ENCODE results near the gene RGS6. TPM values are rescaled to one million over a fixed set of nuclear protein-coding genes. Genes with fewer than 3 reads are reported as not detected.

The RGS6 gene
- total RNA-seq, 1 donor from 2014 or later, result 0.34 TPM

GRCh38 chr14:72513965-72514659 is 581.9 kb downstream of the RGS6 start:
- no peak overlapping the region for H3K4me3 Mint-ChIP-seq (ENCODE audit: unreplicated experiment)
- no peaks in the 10 kb centered on the region for H3K36me3 Mint-ChIP-seq (ENCODE audit: low read depth, unreplicated experiment)
- Histone ChIP-seq H3K4me1 (ENCODE audit: insufficient read depth, low read length) (peaks cover 20% of the 10 kb centered on the region), H3K27ac (ENCODE audit: low read depth, low read length) (no peak overlapping the region), H3K9me3 (ENCODE audit: insufficient read depth, low read depth, low read length) (no peaks in the 10 kb centered on the region), H3K9ac (ENCODE audit: low read length) (peak overlapping the region; percentile 25), H3K36me3 (ENCODE audit: insufficient read depth, low read length) (no peaks in the 10 kb centered on the region), H3K4me2 (ENCODE audit: low read length) (no peak overlapping the region), H3K27me3 (ENCODE audit: insufficient read depth, low read length) (peaks cover 16% of the 10 kb centered on the region), H4K20me1 (ENCODE audit: insufficient read depth, low read length) (no peaks in the 10 kb centered on the region), H3K79me2 (ENCODE audit: insufficient read depth, low read length) (no peaks in the 10 kb centered on the region), H2AFZ (ENCODE audit: low read depth, low read length) (peak overlapping the region; percentile 55), H3K4me3 (ENCODE audit: insufficient read depth, low read depth, low read length) (no peak overlapping the region)
- H3K9me3 Mint-ChIP-seq (ENCODE audit: unreplicated experiment), result peaks cover 2% of the 10 kb centered on the region
- DNase-seq (ENCODE audit: low read depth), result peak; percentile 36
- H3K27ac Mint-ChIP-seq (ENCODE audit: unreplicated experiment), result no peak overlapping the region
- H3K27me3 Mint-ChIP-seq (ENCODE audit: low read depth, unreplicated experiment), result peaks cover 20% of the 10 kb centered on the region
- peaks cover 23% of the 10 kb centered on the region for H3K4me1 Mint-ChIP-seq (ENCODE audit: low read depth, unreplicated experiment)
- FAIRE-seq, result no peak
- TF ChIP-seq, protein P1, sequence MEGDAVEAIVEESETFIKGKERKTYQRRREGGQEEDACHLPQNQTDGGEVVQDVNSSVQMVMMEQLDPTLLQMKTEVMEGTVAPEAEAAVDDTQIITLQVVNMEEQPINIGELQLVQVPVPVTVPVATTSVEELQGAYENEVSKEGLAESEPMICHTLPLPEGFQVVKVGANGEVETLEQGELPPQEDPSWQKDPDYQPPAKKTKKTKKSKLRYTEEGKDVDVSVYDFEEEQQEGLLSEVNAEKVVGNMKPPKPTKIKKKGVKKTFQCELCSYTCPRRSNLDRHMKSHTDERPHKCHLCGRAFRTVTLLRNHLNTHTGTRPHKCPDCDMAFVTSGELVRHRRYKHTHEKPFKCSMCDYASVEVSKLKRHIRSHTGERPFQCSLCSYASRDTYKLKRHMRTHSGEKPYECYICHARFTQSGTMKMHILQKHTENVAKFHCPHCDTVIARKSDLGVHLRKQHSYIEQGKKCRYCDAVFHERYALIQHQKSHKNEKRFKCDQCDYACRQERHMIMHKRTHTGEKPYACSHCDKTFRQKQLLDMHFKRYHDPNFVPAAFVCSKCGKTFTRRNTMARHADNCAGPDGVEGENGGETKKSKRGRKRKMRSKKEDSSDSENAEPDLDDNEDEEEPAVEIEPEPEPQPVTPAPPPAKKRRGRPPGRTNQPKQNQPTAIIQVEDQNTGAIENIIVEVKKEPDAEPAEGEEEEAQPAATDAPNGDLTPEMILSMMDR (IDR thresholded peaks at IDR 0.05; ENCODE audit: insufficient read depth, low read depth, low read length), result peak; percentile 92
- TF ChIP-seq EZH2 (IDR thresholded peaks at IDR 0.05; ENCODE audit: insufficient read depth, low read length), result no peak

GRCh38 chr14:72514660-72515025 is 582.4 kb downstream of the RGS6 start:
- no peaks in the 10 kb centered on the region for H3K9me3 ChIP-seq (ENCODE audit: insufficient read depth, low read depth, low read length)
- no peak overlapping the region for H2AFZ ChIP-seq (ENCODE audit: low read depth, low read length)
- H3K4me2 ChIP-seq (ENCODE audit: low read length), result no peak overlapping the region
- Mint-ChIP-seq H3K36me3 (ENCODE audit: low read depth, unreplicated experiment) (no peaks in the 10 kb centered on the region), H3K9me3 (ENCODE audit: unreplicated experiment) (peaks cover 2% of the 10 kb centered on the region), H3K4me1 (ENCODE audit: low read depth, unreplicated experiment) (peaks cover 28% of the 10 kb centered on the region), H3K27ac (ENCODE audit: unreplicated experiment) (no peak overlapping the region), H3K27me3 (ENCODE audit: low read depth, unreplicated experiment) (peaks cover 16% of the 10 kb centered on the region), H3K4me3 (ENCODE audit: unreplicated experiment) (no peak overlapping the region)
- H3K4me1 ChIP-seq (ENCODE audit: insufficient read depth, low read length), result peaks cover 20% of the 10 kb centered on the region
- TF ChIP-seq, protein P1 (IDR thresholded peaks at IDR 0.05; ENCODE audit: insufficient read depth, low read depth, low read length), result no peak
- TF ChIP-seq EZH2 (IDR thresholded peaks at IDR 0.05; ENCODE audit: insufficient read depth, low read length), result no peak
- DNase-seq (ENCODE audit: low read depth) (no peak), FAIRE-seq (no peak)
- H4K20me1 ChIP-seq (ENCODE audit: insufficient read depth, low read length), result no peaks in the 10 kb centered on the region
- H3K9ac ChIP-seq (ENCODE audit: low read length), result no peak overlapping the region
- no peaks in the 10 kb centered on the region for H3K79me2 ChIP-seq (ENCODE audit: insufficient read depth, low read length)
- H3K36me3 ChIP-seq (ENCODE audit: insufficient read depth, low read length), result no peaks in the 10 kb centered on the region
- H3K27me3 ChIP-seq (ENCODE audit: insufficient read depth, low read length), result peaks cover 16% of the 10 kb centered on the region
- H3K4me3 ChIP-seq (ENCODE audit: insufficient read depth, low read depth, low read length), result no peak overlapping the region
- no peak overlapping the region for H3K27ac ChIP-seq (ENCODE audit: low read depth, low read length)

All from astrocyte (in vitro differentiated cells and primary cell).